Esophagus squamous epithelium (tissue), 4 donors: ENCODE measurements around the gene ADIPOQ.

ENCODE experiments used
- CTCF ChIP-seq, 6 experiments: fragments of 450-650 bp in 4 of 6; fragments of 200-600 bp in 2 of 6; sonication (generic) in 2 of 6; IDR thresholded peaks; one replicate each; pipeline ENCODE4 v1.5.1; 2016 to 2019; ENCODE audit warnings: antibody characterized with exemption in 6 of 6, mild to moderate bottlenecking in 4 of 6, moderate library complexity in 4 of 6
- POLR2A ChIP-seq, 4 donors: fragments of 450-650 bp; IDR thresholded peaks; one replicate each; pipeline ENCODE4 v1.6.1; 2017; ENCODE audit warnings: antibody characterized with exemption in 4 of 4, mild to moderate bottlenecking in 4 of 4, moderate library complexity in 3 of 4

- no peak for TF ChIP-seq CTCF (IDR thresholded peaks at IDR 0.05)
- TF ChIP-seq POLR2A (IDR thresholded peaks at IDR 0.05), result no peak
These were observed 43.9 kb downstream of the ADIPOQ start for GRCh38 chr3:186886202-186886981.
